ENCODE measurements around the gene CCDC182. TPM values are rescaled to one million over a fixed set of nuclear protein-coding genes. Genes with fewer than 3 reads are reported as not detected.

Gene CCDC182
- total and polyA plus RNA-seq, 8 donors: not detected

DNA sequence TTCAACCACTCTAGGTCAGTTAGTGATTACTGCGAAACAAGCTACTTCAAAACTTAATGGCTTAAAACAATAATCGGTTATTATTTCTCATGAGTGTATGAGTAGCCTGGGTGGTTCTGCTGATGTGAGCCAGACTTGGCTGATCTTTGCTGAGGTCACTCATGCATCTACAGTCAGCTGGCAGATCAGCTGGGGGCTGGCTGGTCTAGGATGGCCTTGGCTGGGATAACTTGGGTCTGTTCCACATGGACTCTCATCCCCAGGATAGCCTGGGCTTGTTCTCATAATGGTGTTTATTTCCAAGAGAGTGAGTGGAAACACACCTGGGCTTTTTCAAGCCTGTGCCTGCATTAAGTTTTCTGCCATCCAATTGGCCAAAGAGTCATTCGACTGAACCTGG lies 13.0 kb downstream of the CCDC182 start:
- 69 to 94% (median 86%) methylated on average over 3 of the region's 3 CpGs for WGBS, 5 donors
- peak in 1 of 2 donors; percentile 51 for DNase-seq
- TF ChIP-seq POLR2A (IDR thresholded peaks at IDR 0.05) (no peak), POLR2AphosphoS5 (IDR thresholded peaks at IDR 0.05) (no peak), CTCF (IDR thresholded peaks at IDR 0.05) (no peak), EP300 (IDR thresholded peaks at IDR 0.05) (no peak)

DNA sequence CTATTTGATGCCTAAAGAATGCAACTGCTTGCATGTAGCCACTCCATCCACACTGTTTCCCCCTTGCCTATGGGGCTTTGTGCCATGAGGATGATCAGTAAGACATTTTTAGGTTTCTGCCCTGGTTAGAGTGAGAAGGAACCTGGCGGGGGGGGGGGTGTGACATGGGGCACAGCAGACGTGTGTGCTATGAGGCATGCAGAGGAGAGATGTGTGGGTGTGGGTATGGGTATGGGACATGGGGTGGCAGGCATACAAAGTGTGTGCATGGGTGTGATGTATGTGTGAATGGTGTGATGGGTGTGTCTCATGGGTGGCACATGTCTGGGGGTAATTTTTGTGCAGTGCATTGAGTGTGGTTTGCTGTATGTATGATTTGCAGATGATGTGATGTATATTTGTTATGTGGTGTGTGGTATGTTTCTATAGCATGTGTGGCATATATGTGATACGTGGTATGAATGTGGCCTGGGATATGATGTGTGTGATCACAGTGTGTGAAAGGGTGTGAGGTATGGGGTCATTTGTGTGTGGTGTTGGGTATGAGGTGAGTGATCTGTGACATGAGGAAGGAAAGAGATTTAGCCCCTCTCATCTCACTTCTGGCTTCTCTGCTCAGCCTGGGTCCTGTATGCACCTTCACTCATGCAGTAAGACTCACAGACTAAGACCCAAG lies 14.9 kb downstream of the CCDC182 start:
- peaks cover 0 to 8% (median 0%) of the 10 kb centered on the region in 3 donors for H3K27me3 ChIP-seq
- DNase-seq: no peak
- intact Hi-C loops (cut with DNase I; ENCODE audit: low total_unique reads): no loop called here
- no peak overlapping the region for H3K4me3 ChIP-seq
- 66 to 83% (median 78%) methylated on average over 3 of the region's 3 CpGs for WGBS, 5 donors
- H3K27ac ChIP-seq: no peak overlapping the region
- TF ChIP-seq POLR2AphosphoS5 (IDR thresholded peaks at IDR 0.05) (no peak), EP300 (IDR thresholded peaks at IDR 0.05) (no peak), CTCF (IDR thresholded peaks at IDR 0.05) (no peak), POLR2A (IDR thresholded peaks at IDR 0.05) (no peak)
- H3K36me3 ChIP-seq: no peaks in the 10 kb centered on the region
- H3K4me1 ChIP-seq: no peaks in the 10 kb centered on the region
- H3K9me3 ChIP-seq: no peaks in the 10 kb centered on the region

More for the DNA sequence above, 13.0 kb downstream of the CCDC182 start:
- intact Hi-C loops (cut with DNase I; ENCODE audit: low total_unique reads): no loop called here
- H3K36me3 ChIP-seq: no peaks in the 10 kb centered on the region
- no peaks in the 10 kb centered on the region for H3K4me1 ChIP-seq
- no peak overlapping the region for H3K27ac ChIP-seq
- H3K4me3 ChIP-seq: no peak overlapping the region
- H3K9me3 ChIP-seq: no peaks in the 10 kb centered on the region
- H3K27me3 ChIP-seq: peaks cover 0 to 8% (median 0%) of the 10 kb centered on the region in 3 donors

- Histone ChIP-seq H3K27ac (no peak overlapping the region), H3K9me3 (no peaks in the 10 kb centered on the region), H3K4me1 (no peaks in the 10 kb centered on the region), H3K27me3 (peaks cover 0 to 8% (median 0%) of the 10 kb centered on the region in 3 donors), H3K36me3 (no peaks in the 10 kb centered on the region), H3K4me3 (no peak overlapping the region)
- intact Hi-C loops (cut with DNase I; ENCODE audit: low total_unique reads): no loop called here
- DNase-seq: no peak
- TF ChIP-seq POLR2AphosphoS5 (IDR thresholded peaks at IDR 0.05): no peak
- TF ChIP-seq CTCF (IDR thresholded peaks at IDR 0.05): no peak
- TF ChIP-seq POLR2A (IDR thresholded peaks at IDR 0.05): no peak
- no peak for TF ChIP-seq EP300 (IDR thresholded peaks at IDR 0.05)
- 69 to 79% (median 77%) methylated on average over 7 to 8 of the region's 8 CpGs for WGBS, 5 donors
Observed at GRCh38 chr17:57727630-57728175, 17.4 kb downstream of the CCDC182 start.

DNA sequence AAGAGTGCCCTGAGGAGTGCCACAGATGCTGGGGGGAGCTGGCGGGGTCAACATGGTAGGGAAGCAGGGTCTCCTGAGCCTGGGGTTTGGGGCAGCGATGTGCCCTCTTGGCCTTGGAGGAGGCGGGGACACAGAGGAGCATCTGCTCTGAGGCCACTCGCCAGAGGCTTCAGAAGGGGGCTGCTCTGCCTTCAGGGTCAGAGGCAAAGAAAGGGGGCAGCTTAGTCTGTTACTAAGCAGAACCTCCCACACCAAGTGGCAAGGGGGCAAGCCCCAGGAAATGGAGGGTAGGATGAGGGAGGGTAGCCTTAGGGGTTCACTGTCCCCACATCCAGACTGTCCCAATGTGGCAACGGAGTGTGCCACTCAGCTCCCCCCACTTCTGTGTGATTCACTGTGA lies 18.3 kb downstream of the CCDC182 start:
- intact Hi-C loops (cut with DNase I; ENCODE audit: low total_unique reads): no loop called here
- no peak overlapping the region for H3K4me3 ChIP-seq
- 77 to 91% (median 84%) methylated on average over 4 to 5 of the region's 5 CpGs for WGBS, 5 donors
- H3K27me3 ChIP-seq: peaks cover 0 to 8% (median 0%) of the 10 kb centered on the region in 3 donors
- no peaks in the 10 kb centered on the region for H3K4me1 ChIP-seq
- H3K27ac ChIP-seq: no peak overlapping the region
- no peaks in the 10 kb centered on the region for H3K36me3 ChIP-seq
- no peak for TF ChIP-seq EP300 (IDR thresholded peaks at IDR 0.05)
- H3K9me3 ChIP-seq: no peaks in the 10 kb centered on the region
- DNase-seq: no peak

All from stomach (tissue), 9 donors.